ENCODE measurements around the gene LRRC45.
"Not testable (repeated sequence)": the region's sequence is repeated elsewhere in the genome, so short reads cannot be mapped to it uniquely, and the experiment has no call there.

The LRRC45 gene

GRCh38 chr17:82036634-82037091 is 13.6 kb downstream of the LRRC45 start:
- no peak for DNase-seq

GRCh38 chr17:82037092-82037888 is 14.2 kb downstream of the LRRC45 start, which contains the start of gene DCXR:
Gene DCXR, minus strand, starts transcription at chr17:82037697. Its CDS starts 15 bp downstream, at chr17:82037682.
- peak; percentile 92 to 94 for DNase-seq

- no peak for DNase-seq
Observed at GRCh38 chr17:82037889-82038195, 14.7 kb downstream of the LRRC45 start.

- not testable (repeated sequence) for DNase-seq
Observed at GRCh38 chr17:82038796-82039409, 15.8 kb downstream of the LRRC45 start.

GRCh38 chr17:82039695-82040299 is 16.7 kb downstream of the LRRC45 start:
- DNase-seq = no peak

GRCh38 chr17:82041144-82041814 is 18.2 kb downstream of the LRRC45 start:
- DNase-seq = no peak

- no peak for DNase-seq
Observed at GRCh38 chr17:82042649-82043048, 19.5 kb downstream of the LRRC45 start.

- no peak for DNase-seq
Observed at GRCh38 chr17:82043507-82043906, 20.4 kb downstream of the LRRC45 start.

- no peak for DNase-seq
Observed at GRCh38 chr17:82045936-82046484, 22.9 kb downstream of the LRRC45 start.

- DNase-seq = no peak
Observed at GRCh38 chr17:82046903-82047302, 23.8 kb downstream of the LRRC45 start.

GRCh38 chr17:82047379-82047778 is 24.3 kb downstream of the LRRC45 start:
- no peak for DNase-seq

- DNase-seq = no peak
Observed at GRCh38 chr17:82047914-82048570, 24.9 kb downstream of the LRRC45 start.

- no peak for DNase-seq
Observed at GRCh38 chr17:82048571-82048971, 25.5 kb downstream of the LRRC45 start.

GRCh38 chr17:82049106-82049505 is 26.0 kb downstream of the LRRC45 start:
- DNase-seq = no peak

- no peak for DNase-seq
Observed at GRCh38 chr17:82049521-82049971, 26.4 kb downstream of the LRRC45 start.

- DNase-seq = no peak
Observed at GRCh38 chr17:82050152-82050760, 27.2 kb downstream of the LRRC45 start.

- DNase-seq = no peak
Observed at GRCh38 chr17:82050761-82051641, 27.9 kb downstream of the LRRC45 start.

GRCh38 chr17:82051776-82052637 is 28.9 kb downstream of the LRRC45 start, which contains the start of the genes GPS1 and RFNG:
Gene GPS1, plus strand, starts transcription at chr17:82051898. Its CDS starts 34 bp downstream, at chr17:82051932.
Gene RFNG, minus strand, starts transcription at chr17:82051811. Its CDS starts 45 bp downstream, at chr17:82051766.
- DNase-seq = peak; percentile 80 to 83

- no peak for DNase-seq
Observed at GRCh38 chr17:82052638-82053059, 29.5 kb downstream of the LRRC45 start.

- no peak for DNase-seq
Observed at GRCh38 chr17:82053130-82053529, 30.0 kb downstream of the LRRC45 start.

All from stimulated activated CD4-positive, alpha-beta T cell treated with anti-CD3 and anti-CD28 coated beads, Interleukin-2, amount 100 ng/mL, for 48 hours (primary cell).